A673 (cell line): ENCODE data around the gene RNF7. TPM values are rescaled to one million over a fixed set of nuclear protein-coding genes. Genes with fewer than 3 reads are reported as not detected.

Experiments
- BruUV-seq: library from RNA; stranded (reverse); fragments of 400-500 nt; replicated peaks from 2 replicates; lab custom pipeline; 2021; lab: Mats Ljungman, UMichigan
- CTCF ChIA-PET: fragments of 300-600 bp; sonication (Branson Sonifier 250); formaldehyde crosslinking; loops from one replicate; lab custom pipeline; 2022; ENCODE audit warnings: antibody characterized with exemption; lab: Charles Lee
- POLR2A ChIA-PET: fragments of 300-600 bp; sonication (Branson Sonifier 250); formaldehyde crosslinking; loops from one replicate; lab custom pipeline; 2022; ENCODE audit warnings: antibody characterized with exemption; ENCODE audit not compliant: low non-redundant PET; lab: Charles Lee
- DNase-seq: peaks from one replicate; pipeline ENCODE4 v3.0.0-alpha.2; 2015; ENCODE audit warnings: low spot score
- H3K27ac ChIP-seq: fragments of 200-600 bp; sonication (generic); 2 replicates; pipeline ENCODE4 v1.5.1; 2016; ENCODE audit warnings: mixed run types, low read depth, mild to moderate bottlenecking, mixed read lengths, antibody characterized with exemption, low read length; ENCODE audit not compliant: poor library complexity, severe bottlenecking
- H3K27me3 ChIP-seq: fragments of 200-600 bp; sonication (generic); replicated peaks from 2 replicates; pipeline ENCODE4 v1.6.1; 2017; ENCODE audit warnings: mixed run types, low read depth, mild to moderate bottlenecking, mixed read lengths, antibody characterized with exemption, low read length; ENCODE audit not compliant: insufficient read depth, poor library complexity
- H3K36me3 ChIP-seq: fragments of 200-600 bp; sonication (generic); 2 replicates; pipeline ENCODE4 v1.6.1; 2016; ENCODE audit warnings: mixed run types, mild to moderate bottlenecking, mixed read lengths, antibody characterized with exemption, low read length; ENCODE audit not compliant: insufficient read depth, poor library complexity, severe bottlenecking
- H3K4me1 ChIP-seq: fragments of 200-600 bp; sonication (generic); 2 replicates; pipeline ENCODE4 v1.6.1; 2017; ENCODE audit warnings: mixed run types, mild to moderate bottlenecking, mixed read lengths, antibody characterized with exemption, low read length; ENCODE audit not compliant: insufficient read depth, poor library complexity, severe bottlenecking
- H3K4me3 ChIP-seq: fragments of 200-600 bp; sonication (generic); 2 replicates; pipeline ENCODE4 v1.5.1; 2016; ENCODE audit warnings: low read depth, mixed run types, mild to moderate bottlenecking, mixed read lengths, low read length; ENCODE audit not compliant: poor library complexity, severe bottlenecking
- H3K9me3 ChIP-seq: fragments of 200-600 bp; sonication (generic); 2 replicates; pipeline ENCODE4 v1.6.1; 2016; ENCODE audit warnings: mixed run types, low read depth, mild to moderate bottlenecking, mixed read lengths, antibody characterized with exemption, low read length; ENCODE audit not compliant: poor library complexity, severe bottlenecking
- CTCF ChIP-seq: fragments of 300-800, 200-600 bp; sonication (generic); conservative IDR thresholded peaks from 2 replicates; pipeline ENCODE4 v1.5.1; 2017; ENCODE audit warnings: low read depth, mild to moderate bottlenecking, antibody characterized with exemption, low read length, moderate library complexity, mixed read lengths
- EZH2 ChIP-seq: fragments of 200-600 bp; sonication (generic); IDR thresholded peaks from 2 replicates; pipeline ENCODE4 v1.6.1; 2017; ENCODE audit warnings: borderline replicate concordance, low read depth, mild to moderate bottlenecking, mixed read lengths, antibody characterized with exemption, low read length; ENCODE audit not compliant: poor library complexity, severe bottlenecking
- intact Hi-C: fragments of 100-400 bp; cut with micrococcal nuclease; formaldehyde crosslinking; loops from one replicate; pipeline ENCODE4 v1.10.0; 2022; ENCODE audit not compliant: unreplicated experiment
- total RNA-seq: library from RNA; stranded (reverse); gene quantifications from 2 replicates; pipeline ENCODE4 v1.2.3, GENCODE V29; 2021

RNF7 gene
- total RNA-seq, 1 experiment from 2014 or later: 123 TPM

- Histone ChIP-seq H3K36me3 (peaks cover 22% of the 10 kb centered on the region), H3K27me3 (no peaks in the 10 kb centered on the region), H3K4me3 (peak overlapping the region; percentile 87), H3K4me1 (peaks cover 18% of the 10 kb centered on the region), H3K9me3 (no peaks in the 10 kb centered on the region), H3K27ac (no peak overlapping the region)
- CTCF ChIA-PET: no interaction called here
- intact Hi-C loops: no loop called here
- no TSS peak for BruUV-seq
- DNase-seq: peak; percentile 19
- POLR2A ChIA-PET: interaction anchor here (0.5 kb wide), 1 partner anchor 154 kb away, joined by 3 read pairs; no protein-coding TSS in a partner anchor
- TF ChIP-seq CTCF: no peak
- TF ChIP-seq EZH2: no peak
Measured at GRCh38 chr3:141740349-141740748, 2.3 kb downstream of the RNF7 start.

DNA sequence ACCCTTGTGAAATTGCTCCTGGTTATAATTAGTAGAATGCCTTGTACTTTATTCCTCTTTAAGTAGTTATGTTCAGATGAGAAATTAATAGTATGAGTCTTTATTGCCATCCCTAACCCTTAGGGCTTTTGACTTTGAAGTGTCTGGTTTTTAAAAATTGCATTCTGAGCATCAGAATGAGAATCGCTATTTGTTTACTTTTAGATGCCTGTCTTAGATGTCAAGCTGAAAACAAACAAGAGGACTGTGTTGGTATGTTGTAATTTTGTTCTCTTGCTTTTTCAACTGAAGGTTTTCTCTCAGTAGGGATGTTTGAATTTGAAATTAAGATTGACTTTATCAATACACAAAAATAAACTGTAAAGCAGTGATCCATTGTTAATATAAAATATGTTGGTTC lies 5.2 kb downstream of the RNF7 start:
- Histone ChIP-seq H3K27ac (no peak overlapping the region), H3K9me3 (no peaks in the 10 kb centered on the region), H3K27me3 (no peaks in the 10 kb centered on the region), H3K36me3 (peaks cover 44% of the 10 kb centered on the region), H3K4me3 (no peak overlapping the region), H3K4me1 (peaks cover 18% of the 10 kb centered on the region)
- POLR2A ChIA-PET: no interaction called here
- intact Hi-C loops: no loop called here
- CTCF ChIA-PET: no interaction called here
- no peak for DNase-seq
- no TSS peak for BruUV-seq
- TF ChIP-seq CTCF (no peak), EZH2 (no peak)

- DNase-seq: no peak
- no peaks in the 10 kb centered on the region for H3K27me3 ChIP-seq
- intact Hi-C loops: no loop called here
- H3K27ac ChIP-seq: no peak overlapping the region
- ChIA-PET POLR2A (no interaction called here), CTCF (no interaction called here)
- no peak overlapping the region for H3K4me3 ChIP-seq
- H3K9me3 ChIP-seq: no peaks in the 10 kb centered on the region
- peaks cover 47% of the 10 kb centered on the region for H3K36me3 ChIP-seq
- H3K4me1 ChIP-seq: no peaks in the 10 kb centered on the region
- no TSS peak for BruUV-seq
- TF ChIP-seq EZH2 (no peak), CTCF (no peak)
Measured at GRCh38 chr3:141746962-141747361, 8.9 kb downstream of the RNF7 start.
